T-helper 1 cell treated with Interleukin-12 subunit alpha and Interleukin-12 subunit beta and Interleukin-4 antibody, amounts not matched to agents 30 μg/mL and 1 μg/mL, for 36 hours (primary cell): ENCODE measurements around the gene GBP6.
"Not testable (repeated sequence)": the region's sequence is repeated elsewhere in the genome, so short reads cannot be mapped to it uniquely, and the experiment has no call there.

ENCODE experiments used
- H3K27ac Mint-ChIP-seq: one replicate; pipeline ENCODE4 v1.8.0; 2021; ENCODE audit warnings: mild to moderate bottlenecking, mixed read lengths
- H3K27me3 Mint-ChIP-seq: one replicate; pipeline ENCODE4 v1.8.0; 2021; ENCODE audit warnings: low read depth, mixed read lengths
- H3K36me3 Mint-ChIP-seq: one replicate; pipeline ENCODE4 v1.8.0; 2021; ENCODE audit warnings: low read depth, mixed read lengths
- H3K4me1 Mint-ChIP-seq: one replicate; pipeline ENCODE4 v1.8.0; 2021; ENCODE audit warnings: low read depth, mixed read lengths
- H3K4me3 Mint-ChIP-seq: one replicate; pipeline ENCODE4 v1.8.0; 2021; ENCODE audit warnings: mild to moderate bottlenecking, moderate library complexity, mixed read lengths
- H3K9me3 Mint-ChIP-seq: one replicate; pipeline ENCODE4 v1.8.0; 2021; ENCODE audit warnings: mixed read lengths

Gene GBP6, protein sequence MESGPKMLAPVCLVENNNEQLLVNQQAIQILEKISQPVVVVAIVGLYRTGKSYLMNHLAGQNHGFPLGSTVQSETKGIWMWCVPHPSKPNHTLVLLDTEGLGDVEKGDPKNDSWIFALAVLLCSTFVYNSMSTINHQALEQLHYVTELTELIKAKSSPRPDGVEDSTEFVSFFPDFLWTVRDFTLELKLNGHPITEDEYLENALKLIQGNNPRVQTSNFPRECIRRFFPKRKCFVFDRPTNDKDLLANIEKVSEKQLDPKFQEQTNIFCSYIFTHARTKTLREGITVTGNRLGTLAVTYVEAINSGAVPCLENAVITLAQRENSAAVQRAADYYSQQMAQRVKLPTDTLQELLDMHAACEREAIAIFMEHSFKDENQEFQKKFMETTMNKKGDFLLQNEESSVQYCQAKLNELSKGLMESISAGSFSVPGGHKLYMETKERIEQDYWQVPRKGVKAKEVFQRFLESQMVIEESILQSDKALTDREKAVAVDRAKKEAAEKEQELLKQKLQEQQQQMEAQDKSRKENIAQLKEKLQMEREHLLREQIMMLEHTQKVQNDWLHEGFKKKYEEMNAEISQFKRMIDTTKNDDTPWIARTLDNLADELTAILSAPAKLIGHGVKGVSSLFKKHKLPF

DNA sequence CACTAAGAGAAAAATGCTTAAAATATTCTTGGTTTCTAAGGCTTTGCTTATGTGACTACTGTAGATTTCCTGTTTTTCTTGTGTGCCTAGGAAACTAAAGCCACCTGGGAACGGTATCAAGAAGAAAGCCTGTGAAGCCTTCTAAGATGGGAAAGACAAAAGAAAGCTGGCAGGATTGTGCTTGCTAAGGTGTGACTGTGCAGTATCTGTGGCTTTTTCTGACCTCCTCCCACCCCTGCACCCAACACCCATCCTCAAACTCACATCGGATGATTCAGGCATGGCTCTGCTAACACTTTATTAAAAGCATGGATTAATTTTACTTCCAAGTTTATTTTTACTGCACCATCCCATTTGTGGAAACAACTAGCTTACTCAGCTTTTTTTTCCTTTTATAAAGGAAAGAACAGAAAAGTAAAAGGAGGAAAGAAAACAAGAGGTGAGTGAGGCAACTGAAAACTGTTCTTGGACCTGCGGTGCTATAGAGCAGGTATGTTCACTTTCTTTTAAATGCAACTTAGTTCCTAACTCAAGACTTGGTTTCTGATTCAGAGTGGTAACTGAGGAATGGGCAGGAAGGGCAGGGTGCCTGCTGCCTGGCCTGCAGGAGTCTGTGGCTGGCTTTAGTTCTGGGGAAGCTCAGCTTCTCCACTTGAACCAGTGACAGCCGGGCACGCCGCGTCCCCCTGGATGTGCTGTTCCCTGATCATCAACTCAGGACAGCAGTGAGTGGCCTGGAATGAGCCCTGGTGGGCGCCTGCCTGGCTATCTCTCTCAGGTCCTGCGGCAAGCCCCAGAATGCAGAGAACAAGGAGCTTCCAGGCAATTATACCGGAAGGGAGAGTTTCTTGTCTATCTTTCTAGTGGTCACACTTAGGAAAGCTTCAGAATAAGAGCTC is at the start of gene GBP6:
Gene GBP6 (plus strand): TSS at position 422 of the 899 bp plus-strand sequence. CDS start 4,493 bp downstream, outside the sequence.
- Mint-ChIP-seq H3K4me3 (peak within 1 kb of the TSS; percentile 25), H3K4me1 (peaks cover 25% of the 10 kb centered on the region), H3K36me3 (peaks cover 2% of the 10 kb centered on the region), H3K9me3 (peaks cover under 1% of the 10 kb centered on the region), H3K27me3 (no peaks in the 10 kb centered on the region), H3K27ac (peak within 1 kb of the TSS; percentile 68)

DNA sequence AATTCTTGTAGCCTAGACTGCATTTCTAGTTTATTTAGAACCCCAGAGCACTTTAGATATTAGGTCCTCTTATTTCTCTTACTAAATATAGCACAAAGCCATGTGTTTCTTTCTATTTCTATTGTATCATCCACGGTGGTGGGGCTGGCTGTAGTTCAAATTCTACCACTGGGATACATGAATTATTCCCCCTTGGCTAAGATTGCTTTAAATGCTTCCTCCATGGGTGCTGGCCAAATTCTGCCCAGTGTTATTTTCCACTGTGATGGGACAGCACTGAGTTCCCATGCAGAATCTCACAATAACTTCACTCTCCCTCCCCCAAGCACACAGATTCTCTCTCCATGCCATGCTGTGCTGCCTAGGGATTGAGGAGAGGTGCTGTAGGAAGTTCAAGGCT is 41.5 kb upstream of the GBP6 start:
- Mint-ChIP-seq H3K9me3 (peaks cover 73% of the 10 kb centered on the region), H3K4me3 (no peak overlapping the region), H3K4me1 (peaks cover 5% of the 10 kb centered on the region), H3K36me3 (peaks cover 52% of the 10 kb centered on the region), H3K27me3 (no peaks in the 10 kb centered on the region), H3K27ac (no peak overlapping the region)

DNA sequence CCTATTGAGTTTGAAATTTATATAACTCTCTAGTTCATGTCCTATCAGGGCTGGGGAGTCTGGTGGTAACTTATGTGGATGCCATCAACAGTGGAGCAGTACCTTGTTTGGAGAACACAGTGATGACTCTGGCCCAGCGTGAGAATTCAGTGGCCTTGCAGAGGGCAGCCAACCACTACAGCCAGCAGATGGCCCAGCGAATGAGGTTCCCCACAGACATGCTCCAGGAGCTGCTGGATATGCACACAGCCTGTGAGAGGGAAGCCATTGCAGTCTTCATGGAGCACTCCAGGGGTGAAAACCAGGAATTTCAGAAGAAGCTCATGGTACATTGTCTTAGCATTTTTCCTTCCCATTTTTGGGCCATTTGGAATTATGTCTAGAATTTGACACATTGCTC is 32.0 kb upstream of the GBP6 start:
- H3K27me3 Mint-ChIP-seq: no peaks in the 10 kb centered on the region
- H3K4me3 Mint-ChIP-seq: no peak overlapping the region
- H3K4me1 Mint-ChIP-seq: peaks cover 4% of the 10 kb centered on the region
- peaks cover 32% of the 10 kb centered on the region for H3K36me3 Mint-ChIP-seq
- H3K27ac Mint-ChIP-seq: no peak overlapping the region
- H3K9me3 Mint-ChIP-seq: peaks cover 42% of the 10 kb centered on the region

DNA sequence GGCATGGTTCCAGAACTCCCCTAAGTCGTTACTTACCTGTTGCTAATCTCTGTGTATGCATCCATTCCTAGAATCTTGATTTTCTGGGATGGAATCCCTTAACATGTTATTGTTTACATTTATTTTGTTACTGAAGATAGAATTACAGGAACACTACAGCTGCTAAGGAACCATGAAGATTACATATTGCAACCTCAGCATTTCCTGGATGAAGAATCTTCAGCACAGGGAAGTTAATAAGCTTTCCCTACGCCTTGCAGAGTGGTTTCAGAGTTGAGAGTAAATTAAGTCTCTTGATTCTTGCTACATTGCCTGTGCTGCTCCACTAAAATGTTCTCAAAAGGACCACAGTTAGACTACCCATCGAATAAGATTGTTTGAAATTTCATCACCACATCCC is 31.4 kb upstream of the GBP6 start:
- peaks cover 4% of the 10 kb centered on the region for H3K4me1 Mint-ChIP-seq
- H3K27me3 Mint-ChIP-seq: no peaks in the 10 kb centered on the region
- no peak overlapping the region for H3K27ac Mint-ChIP-seq
- peaks cover 38% of the 10 kb centered on the region for H3K9me3 Mint-ChIP-seq
- no peak overlapping the region for H3K4me3 Mint-ChIP-seq
- peaks cover 28% of the 10 kb centered on the region for H3K36me3 Mint-ChIP-seq

DNA sequence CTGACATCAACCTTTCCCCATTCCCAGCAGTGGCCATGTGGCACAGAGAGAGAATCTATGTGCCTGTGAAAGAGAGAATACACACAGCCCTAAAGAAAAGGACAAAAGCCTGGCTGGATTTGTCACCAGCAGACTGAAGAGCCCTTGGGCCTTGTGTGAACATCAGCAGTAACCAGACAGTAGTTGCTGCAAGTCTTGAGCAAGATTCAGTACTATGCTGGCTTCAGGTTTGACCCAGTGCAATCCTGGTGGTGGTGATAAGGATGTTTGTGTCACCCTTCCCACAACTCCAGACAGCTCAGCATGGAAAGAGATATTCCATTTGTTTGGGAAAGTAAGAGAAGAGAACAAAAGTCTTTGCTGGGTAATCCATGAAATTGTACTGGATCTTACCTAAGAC is 28.4 kb upstream of the GBP6 start:
- no peaks in the 10 kb centered on the region for H3K27me3 Mint-ChIP-seq
- no peak overlapping the region for H3K4me3 Mint-ChIP-seq
- H3K27ac Mint-ChIP-seq: no peak overlapping the region
- peaks cover 4% of the 10 kb centered on the region for H3K4me1 Mint-ChIP-seq
- peaks cover 24% of the 10 kb centered on the region for H3K9me3 Mint-ChIP-seq
- H3K36me3 Mint-ChIP-seq: peaks cover 24% of the 10 kb centered on the region

DNA sequence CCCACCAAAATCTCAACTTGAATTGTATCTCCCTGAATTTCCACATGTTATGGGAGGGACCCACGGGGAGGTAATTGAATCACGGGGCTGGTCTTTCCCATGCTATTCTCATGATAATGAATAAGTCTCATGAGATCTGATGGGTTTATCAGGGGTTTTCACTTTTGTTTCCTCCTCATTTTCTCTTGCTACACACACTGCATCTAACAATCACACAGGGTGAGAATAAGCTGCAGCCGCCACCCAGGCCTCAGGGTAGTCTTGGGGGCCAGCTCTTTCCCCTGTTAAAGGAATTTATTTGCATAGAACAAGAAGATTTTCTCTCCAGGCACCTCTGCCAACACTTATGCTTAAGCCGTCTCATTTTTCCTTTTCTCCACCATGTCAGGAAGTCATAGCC is 26.0 kb upstream of the GBP6 start:
- Mint-ChIP-seq H3K36me3 (peaks cover 17% of the 10 kb centered on the region), H3K4me3 (no peak overlapping the region), H3K27me3 (no peaks in the 10 kb centered on the region), H3K27ac (no peak overlapping the region), H3K4me1 (no peaks in the 10 kb centered on the region), H3K9me3 (peaks cover 19% of the 10 kb centered on the region)

DNA sequence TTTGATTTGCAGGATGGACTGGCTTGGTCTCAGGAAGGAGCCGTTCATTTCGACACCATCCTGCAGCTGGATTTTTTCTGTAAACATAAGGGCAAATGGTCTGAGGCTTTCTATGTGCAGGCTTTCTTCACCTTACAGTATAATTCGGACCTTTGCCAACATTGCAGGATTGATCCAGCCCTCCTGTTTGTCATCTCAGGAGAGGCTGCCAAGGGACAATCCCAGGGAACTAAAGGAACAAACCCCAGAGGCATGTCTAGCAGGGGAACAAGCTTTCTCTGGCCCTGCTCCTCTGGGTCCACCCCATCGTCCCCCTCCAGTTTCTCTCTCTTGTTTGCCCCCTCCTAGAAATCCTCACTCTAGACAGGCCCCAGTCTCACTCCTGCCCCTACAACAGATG is 24.8 kb upstream of the GBP6 start:
- Mint-ChIP-seq H3K9me3 (peaks cover 28% of the 10 kb centered on the region), H3K4me3 (no peak overlapping the region), H3K27ac (no peak overlapping the region), H3K4me1 (peaks cover 2% of the 10 kb centered on the region), H3K36me3 (peaks cover 21% of the 10 kb centered on the region), H3K27me3 (no peaks in the 10 kb centered on the region)

DNA sequence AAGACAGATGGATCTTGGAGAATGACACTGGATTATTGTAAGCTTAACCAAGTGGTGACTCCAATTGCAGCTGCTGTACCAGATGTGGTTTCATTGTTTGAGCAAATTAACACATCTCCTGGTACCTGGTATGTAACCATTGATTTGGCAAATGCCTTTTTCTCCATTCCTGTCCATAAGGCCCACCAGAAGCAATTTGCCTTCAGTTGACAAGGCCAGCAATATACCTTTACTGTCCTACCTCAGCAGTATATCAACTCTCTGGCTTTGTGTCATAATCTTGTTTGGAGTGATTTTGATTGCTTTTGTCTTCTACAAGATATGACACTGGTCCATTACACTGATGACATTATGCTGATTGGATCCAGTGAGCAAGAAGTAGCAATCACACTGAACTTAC is 18.4 kb upstream of the GBP6 start:
- peaks cover 16% of the 10 kb centered on the region for H3K9me3 Mint-ChIP-seq
- not testable (repeated sequence) for H3K27me3 Mint-ChIP-seq

DNA sequence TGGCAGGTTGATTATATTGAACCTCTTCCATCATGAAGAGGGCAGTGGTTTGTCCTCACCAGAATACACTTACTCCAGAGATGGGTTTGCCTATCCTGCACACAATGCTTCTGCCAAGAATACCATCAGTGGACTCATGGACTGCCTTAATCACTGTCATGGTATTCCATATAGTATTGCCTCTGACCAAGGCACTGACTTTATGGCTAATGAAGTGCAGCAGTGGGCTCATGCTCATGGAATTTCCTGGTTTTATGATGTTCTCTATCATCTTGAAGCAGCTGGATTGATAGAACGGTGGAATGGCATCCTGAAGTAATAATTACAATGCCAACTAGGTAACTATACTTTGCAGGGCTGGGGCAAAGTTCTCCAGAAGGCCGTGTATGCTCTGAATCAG is 16.6 kb upstream of the GBP6 start:
- H3K4me3 Mint-ChIP-seq: no peak overlapping the region
- no peak overlapping the region for H3K27ac Mint-ChIP-seq
- peaks cover 6% of the 10 kb centered on the region for H3K36me3 Mint-ChIP-seq
- peaks cover 17% of the 10 kb centered on the region for H3K4me1 Mint-ChIP-seq
- peaks cover 16% of the 10 kb centered on the region for H3K9me3 Mint-ChIP-seq
- H3K27me3 Mint-ChIP-seq: no peaks in the 10 kb centered on the region

More for the DNA sequence above, 18.4 kb upstream of the GBP6 start:
- H3K4me1 Mint-ChIP-seq: peaks cover 13% of the 10 kb centered on the region
- H3K27ac Mint-ChIP-seq, H3K4me3 Mint-ChIP-seq, H3K36me3 Mint-ChIP-seq: not testable (repeated sequence)

DNA sequence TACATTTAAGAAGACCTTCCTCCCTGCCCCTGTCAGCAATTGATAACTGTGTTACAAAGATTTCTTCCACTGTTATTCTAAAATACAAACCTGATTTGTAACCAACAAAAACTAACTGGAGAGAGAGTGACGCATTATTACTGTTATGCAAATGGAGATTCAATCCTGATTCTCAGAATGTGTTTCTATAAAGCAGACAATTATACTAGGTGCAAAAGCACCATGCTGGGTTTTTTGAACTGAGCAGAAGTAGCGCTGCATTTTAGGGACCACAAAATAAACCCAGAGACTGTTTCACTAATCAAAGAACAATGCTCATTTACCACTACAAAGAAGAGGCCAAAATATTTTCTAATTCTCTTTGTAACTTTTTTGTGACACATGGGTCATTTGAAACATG is 13.6 kb upstream of the GBP6 start:
- no peaks in the 10 kb centered on the region for H3K27me3 Mint-ChIP-seq
- H3K4me1 Mint-ChIP-seq: peaks cover 16% of the 10 kb centered on the region
- no peak overlapping the region for H3K4me3 Mint-ChIP-seq
- H3K9me3 Mint-ChIP-seq: peaks cover 7% of the 10 kb centered on the region
- H3K36me3 Mint-ChIP-seq: peaks cover 2% of the 10 kb centered on the region
- no peak overlapping the region for H3K27ac Mint-ChIP-seq

DNA sequence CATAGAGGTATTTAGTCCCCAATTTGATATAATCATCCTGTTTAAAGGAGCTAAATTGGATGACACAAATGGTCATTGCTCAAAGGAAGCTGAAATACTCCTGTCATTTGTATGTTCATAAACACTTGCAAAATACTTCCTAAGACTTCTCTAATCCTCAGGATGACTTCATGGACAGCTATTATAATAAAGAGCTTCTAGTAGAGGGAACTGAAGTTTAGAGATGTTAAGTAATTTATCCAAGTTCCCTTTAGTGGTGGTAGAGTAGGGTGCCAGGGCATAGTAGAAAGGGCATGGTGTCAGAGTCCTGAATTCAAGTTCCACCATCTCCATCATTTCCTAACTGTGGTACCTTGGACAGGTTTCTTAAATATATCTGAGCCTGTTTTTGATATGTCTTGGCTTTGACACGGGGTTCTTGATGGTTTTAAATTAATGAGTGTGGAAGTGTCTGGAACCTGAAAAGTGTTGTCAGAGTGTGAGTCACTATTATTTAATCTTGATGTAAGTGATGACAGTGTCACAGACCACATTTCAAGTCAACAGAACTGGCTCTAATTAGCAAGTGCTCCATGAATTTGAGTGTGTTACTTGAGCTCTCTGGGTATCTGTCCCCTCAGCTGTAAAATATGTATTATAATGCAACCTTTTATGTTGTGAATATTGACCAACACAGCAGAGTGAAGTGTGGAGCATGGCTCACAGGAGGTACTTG is 12.1 kb upstream of the GBP6 start:
- peaks cover 4% of the 10 kb centered on the region for H3K36me3 Mint-ChIP-seq
- H3K4me3 Mint-ChIP-seq: no peak overlapping the region
- no peaks in the 10 kb centered on the region for H3K27me3 Mint-ChIP-seq
- H3K4me1 Mint-ChIP-seq: peaks cover 24% of the 10 kb centered on the region
- H3K27ac Mint-ChIP-seq: no peak overlapping the region
- H3K9me3 Mint-ChIP-seq: peaks cover 4% of the 10 kb centered on the region

DNA sequence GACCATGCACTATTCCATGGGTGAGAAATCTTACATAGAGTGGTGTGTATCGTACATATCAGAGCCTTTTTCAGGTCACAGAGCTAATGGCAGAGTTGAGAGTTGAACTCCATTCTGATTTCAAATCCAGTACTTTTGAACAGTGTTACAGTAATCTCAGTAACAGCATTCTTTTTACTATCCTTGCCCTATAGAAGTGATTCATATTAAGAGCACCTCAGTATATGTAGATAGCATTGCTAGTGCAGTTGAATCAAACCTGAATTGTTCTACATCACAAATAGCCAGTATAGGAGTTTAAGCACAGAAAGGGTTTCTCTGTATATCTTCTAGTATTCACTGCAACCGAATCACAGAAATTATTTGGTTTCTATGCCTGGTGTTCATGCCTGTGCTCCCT is 11.4 kb upstream of the GBP6 start:
- peaks cover 30% of the 10 kb centered on the region for H3K4me1 Mint-ChIP-seq
- H3K27ac Mint-ChIP-seq: no peak overlapping the region
- peaks cover 6% of the 10 kb centered on the region for H3K36me3 Mint-ChIP-seq
- no peak overlapping the region for H3K4me3 Mint-ChIP-seq
- no peaks in the 10 kb centered on the region for H3K27me3 Mint-ChIP-seq
- H3K9me3 Mint-ChIP-seq: peaks cover 4% of the 10 kb centered on the region

DNA sequence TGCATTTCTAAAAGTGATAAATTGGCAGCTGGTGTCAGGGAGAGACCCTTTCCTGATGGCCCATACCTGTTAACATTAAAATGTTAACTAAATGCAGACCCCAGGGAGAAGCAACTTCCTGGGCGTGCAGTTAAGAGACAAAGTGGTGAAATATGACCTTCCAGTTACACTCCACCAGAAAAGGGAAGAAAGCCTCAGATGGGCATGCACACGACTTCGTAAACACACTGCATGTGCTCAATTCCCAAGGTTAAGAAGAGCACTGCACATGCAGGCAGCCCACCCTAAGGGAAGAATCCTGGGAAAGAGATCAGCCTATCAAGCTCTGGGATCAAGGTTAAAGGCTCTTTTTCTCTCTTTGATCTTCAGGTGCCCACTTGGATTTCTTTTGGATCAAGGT is 9.7 kb upstream of the GBP6 start:
- Mint-ChIP-seq H3K36me3 (peaks cover 8% of the 10 kb centered on the region), H3K4me3 (no peak overlapping the region), H3K27me3 (no peaks in the 10 kb centered on the region), H3K9me3 (peaks cover 4% of the 10 kb centered on the region), H3K27ac (no peak overlapping the region), H3K4me1 (peaks cover 43% of the 10 kb centered on the region)

DNA sequence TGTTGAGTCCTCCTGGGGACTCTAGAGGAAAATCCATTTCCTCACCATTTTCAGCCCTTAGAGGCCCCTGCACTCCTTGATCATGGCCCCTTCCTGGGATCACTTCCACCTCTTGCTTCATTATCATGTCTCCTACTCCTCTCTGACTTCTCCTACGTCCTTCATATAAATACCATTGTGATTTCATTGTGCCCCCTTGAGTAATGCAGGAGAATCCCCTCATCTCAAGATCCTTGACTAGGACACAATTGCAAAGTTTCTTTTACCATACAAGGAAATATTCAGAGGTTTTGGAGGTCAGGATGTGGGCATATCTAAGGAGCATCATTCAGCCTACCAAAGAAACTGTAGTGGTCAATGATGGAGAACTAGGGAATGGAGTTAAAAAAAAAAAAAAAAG is 8.8 kb upstream of the GBP6 start:
- Mint-ChIP-seq H3K27me3 (no peaks in the 10 kb centered on the region), H3K4me3 (no peak overlapping the region), H3K27ac (no peak overlapping the region), H3K4me1 (peaks cover 43% of the 10 kb centered on the region), H3K36me3 (peaks cover 8% of the 10 kb centered on the region), H3K9me3 (peaks cover 4% of the 10 kb centered on the region)
